HG03159 (cell line): ENCODE results near the gene EML1.

Experiments used
- ATAC-seq: cut with Tn5 transposase; IDR thresholded peaks from one replicate; pipeline ENCODE4 v1.9.1; 2021; ENCODE audit warnings: mild to moderate bottlenecking, moderate library complexity; ENCODE audit not compliant: unreplicated experiment

EML1 gene

GRCh38 chr14:99982537-99983250 lies 189.5 kb downstream of the EML1 start:
- no peak for ATAC-seq

DNA sequence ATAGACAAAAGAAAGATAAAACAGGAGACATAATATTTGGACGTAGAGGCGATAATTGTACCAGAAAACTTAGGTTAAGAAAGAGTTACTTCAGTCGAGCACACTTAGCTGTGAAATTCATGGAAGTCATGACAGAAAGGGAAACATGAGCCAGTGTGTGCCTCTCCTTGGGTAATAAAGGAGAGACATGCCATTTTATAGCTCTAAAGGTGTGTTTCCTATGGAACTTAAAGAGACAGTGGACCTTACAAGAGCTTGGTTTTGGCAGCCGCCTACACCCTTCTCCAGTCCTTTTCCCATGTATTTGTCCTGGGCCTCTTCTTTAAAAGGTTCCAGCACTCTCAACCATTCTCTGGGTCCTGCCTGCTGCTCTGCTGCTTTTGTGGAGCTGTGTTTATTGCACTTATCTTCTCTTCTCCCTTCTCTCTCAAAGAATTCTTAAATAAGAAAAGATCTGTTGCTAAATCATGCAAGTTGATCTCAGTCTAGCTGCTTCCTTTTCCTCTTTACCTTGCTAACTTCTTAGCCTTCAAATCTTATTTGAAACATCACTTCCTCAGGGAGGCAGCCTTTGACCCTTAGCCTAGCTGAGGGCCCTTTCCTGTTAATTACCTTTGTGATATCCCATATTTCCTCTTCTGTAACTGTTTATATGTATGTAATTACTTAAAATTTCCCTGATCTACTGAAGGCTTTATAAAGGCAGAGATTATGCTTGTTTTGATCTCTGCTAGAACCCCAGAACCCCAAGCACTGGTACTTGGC lies 190.2 kb downstream of the EML1 start:
- no peak for ATAC-seq

DNA sequence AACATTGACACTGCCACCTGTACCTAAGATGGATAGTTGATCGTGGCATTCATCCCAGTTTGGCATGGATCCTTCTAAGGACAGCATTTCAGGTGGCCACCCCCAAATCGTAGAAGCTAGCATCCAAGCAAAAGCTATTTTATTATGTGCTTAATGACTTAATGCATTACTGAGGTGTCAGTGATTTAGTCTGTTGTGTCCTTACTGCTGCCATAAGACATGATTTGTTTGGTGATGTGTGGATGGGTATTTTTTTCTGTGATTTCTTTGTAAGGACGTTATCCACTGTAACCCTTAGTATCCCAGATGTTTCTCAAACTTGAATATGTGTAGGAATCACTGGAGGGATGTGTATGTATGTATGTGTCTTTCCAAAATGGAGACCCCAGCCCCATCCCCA lies 190.8 kb downstream of the EML1 start:
- ATAC-seq = no peak

GRCh38 chr14:99986396-99986795 lies 193.2 kb downstream of the EML1 start:
- ATAC-seq = no peak

GRCh38 chr14:99989032-99989431 lies 195.8 kb downstream of the EML1 start:
- no peak for ATAC-seq

GRCh38 chr14:99990268-99991170 lies 197.3 kb downstream of the EML1 start:
- no peak for ATAC-seq

GRCh38 chr14:99991331-99991730 lies 198.1 kb downstream of the EML1 start:
- ATAC-seq = no peak
